PC-9 (cell line): Measurements from ENCODE around the gene WDR59. TPM values are rescaled to one million over a fixed set of nuclear protein-coding genes. Genes with fewer than 3 reads are reported as not detected.

ENCODE experiments used
- BruUV-seq: library from RNA; stranded (reverse); fragments of 400-500 nt; replicated peaks from 2 replicates; lab custom pipeline; 2021; lab: Mats Ljungman, UMichigan
- CTCF ChIA-PET: fragments of 300-600 bp; sonication (Branson Sonifier 250); formaldehyde crosslinking; loops from one replicate; lab custom pipeline; 2022; ENCODE audit warnings: antibody characterized with exemption; lab: Charles Lee
- POLR2A ChIA-PET: fragments of 300-600 bp; sonication (Branson Sonifier 250); formaldehyde crosslinking; loops from one replicate; lab custom pipeline; 2022; ENCODE audit warnings: antibody characterized with exemption; ENCODE audit not compliant: unreplicated experiment; lab: Charles Lee
- DNase-seq, 2 experiments: peaks; one replicate each; pipeline versions ENCODE4 v3.0.0 to v3.0.0-alpha.2; 2015 to 2022; ENCODE audit warnings: mixed read lengths in 1 of 2
- H2AFZ ChIP-seq: fragments of 200-600 bp; sonication (generic); 2 replicates; pipeline ENCODE4 v1.8.1; 2017; ENCODE audit warnings: antibody characterized with exemption
- H3F3A ChIP-seq: fragments of 200-600 bp; sonication (generic); 2 replicates; pipeline ENCODE4 v1.8.1; 2017; ENCODE audit warnings: antibody characterized with exemption, mild to moderate bottlenecking, low read depth; ENCODE audit not compliant: insufficient read depth
- H3K27ac ChIP-seq: fragments of 200-600 bp; sonication (generic); 2 replicates; pipeline ENCODE4 v1.6.1; 2016; ENCODE audit warnings: mixed run types
- H3K27me3 ChIP-seq: fragments of 200-600 bp; sonication (generic); 2 replicates; pipeline ENCODE4 v1.6.1; 2016; ENCODE audit warnings: low read depth, mixed run types; ENCODE audit not compliant: insufficient read depth
- H3K36me3 ChIP-seq: fragments of 200-600 bp; sonication (generic); 2 replicates; pipeline ENCODE4 v1.6.1; 2016; ENCODE audit warnings: low read depth, mixed run types
- H3K4me1 ChIP-seq: fragments of 200-600 bp; sonication (generic); replicated peaks from 2 replicates; pipeline ENCODE4 v1.6.1; 2016; ENCODE audit warnings: mixed run types; ENCODE audit not compliant: insufficient read depth
- H3K4me2 ChIP-seq: fragments of 200-600 bp; sonication (generic); 2 replicates; pipeline ENCODE4 v1.6.1; 2017; ENCODE audit warnings: mixed run types
- H3K4me3 ChIP-seq: fragments of 200-600 bp; sonication (generic); 2 replicates; pipeline ENCODE4 v1.6.1; 2016; ENCODE audit warnings: mixed run types
- H3K79me2 ChIP-seq: fragments of 200-600 bp; sonication (generic); 2 replicates; pipeline ENCODE4 v1.6.1; 2017; ENCODE audit warnings: low read depth, mixed run types
- H3K9me2 ChIP-seq: fragments of 200-600 bp; sonication (generic); 2 replicates; pipeline ENCODE4 v1.8.1; 2017; ENCODE audit warnings: mild to moderate bottlenecking; ENCODE audit not compliant: insufficient read depth
- H3K9me3 ChIP-seq: fragments of 200-600 bp; sonication (generic); 2 replicates; pipeline ENCODE4 v1.8.1; 2016; ENCODE audit warnings: low read depth; ENCODE audit not compliant: insufficient read depth
- H4K20me1 ChIP-seq: fragments of 200-600 bp; sonication (generic); 2 replicates; pipeline ENCODE4 v1.8.1; 2017; ENCODE audit not compliant: insufficient read depth
- CTCF ChIP-seq: fragments of 200-600 bp; sonication (generic); conservative IDR thresholded peaks from 2 replicates; pipeline ENCODE4 v1.6.1; 2017; ENCODE audit warnings: mixed run types, antibody characterized with exemption, mild to moderate bottlenecking, moderate library complexity
- EZH2 ChIP-seq: fragments of 200-600 bp; sonication (generic); IDR thresholded peaks from 2 replicates; pipeline ENCODE4 v1.8.0; 2017; ENCODE audit warnings: antibody characterized with exemption, low read depth
- intact Hi-C: fragments of 100-400 bp; cut with micrococcal nuclease; formaldehyde crosslinking; loops from one replicate; pipeline ENCODE4 v1.10.0; 2022; ENCODE audit not compliant: unreplicated experiment
- total RNA-seq: library from RNA; stranded (reverse); gene quantifications from 2 replicates; pipeline ENCODE4 v1.2.3, GENCODE V29; 2021

Gene WDR59
- total RNA-seq, 1 experiment from 2014 or later, result 97.1 TPM

- no TSS peak for BruUV-seq
- no peak overlapping the region for H2AFZ ChIP-seq
- H3K4me2 ChIP-seq, result no peak overlapping the region
- intact Hi-C loops, result loop anchor here (5.0 kb wide), 1 partner anchor 237 kb away; no protein-coding TSS in a partner anchor
- H3K27ac ChIP-seq, result no peak overlapping the region
- DNase-seq, result peak in 1 of 2 experiments; percentile 76
- H3K4me1 ChIP-seq, result no peaks in the 10 kb centered on the region
- no peak for TF ChIP-seq CTCF
- no peak for TF ChIP-seq EZH2
- no peaks in the 10 kb centered on the region for H3K27me3 ChIP-seq
- H3K9me2 ChIP-seq, result no peaks in the 10 kb centered on the region
- no peak overlapping the region for H3K4me3 ChIP-seq
- ChIA-PET CTCF (interaction anchor here (0.6 kb wide), 1 partner anchor 440 kb away, joined by 5 read pairs; no protein-coding TSS in a partner anchor), POLR2A (no interaction called here)
- no peaks in the 10 kb centered on the region for H3K9me3 ChIP-seq
- peaks cover 5% of the 10 kb centered on the region; the same call in 1 of the 2 replicates for H3K36me3 ChIP-seq
- no peaks in the 10 kb centered on the region for H3F3A ChIP-seq
- no peaks in the 10 kb centered on the region for H3K79me2 ChIP-seq
- H4K20me1 ChIP-seq, result no peaks in the 10 kb centered on the region
These were observed 109.9 kb downstream of the WDR59 start for GRCh38 chr16:74874912-74875546.

DNA sequence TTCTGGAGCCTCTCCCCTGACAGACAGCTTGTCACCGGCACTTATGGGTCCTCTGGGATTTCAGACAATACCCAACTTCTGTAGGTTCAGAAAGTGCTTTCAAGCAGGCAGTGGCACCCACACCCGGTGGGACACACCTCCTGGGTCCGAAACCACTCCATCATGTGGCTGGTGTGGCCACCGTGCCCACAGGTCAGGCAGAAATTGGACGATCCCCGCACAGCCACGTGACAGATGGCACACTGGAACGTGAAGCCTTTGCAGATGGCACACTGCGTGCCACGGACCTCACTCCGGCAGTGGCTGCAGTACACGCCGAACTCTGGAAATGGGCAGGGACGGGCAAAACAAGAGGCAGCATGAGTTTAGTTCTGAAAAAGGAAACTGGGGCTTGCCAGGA lies 110.8 kb downstream of the WDR59 start:
- Histone ChIP-seq H2AFZ (no peak overlapping the region), H3K27me3 (no peaks in the 10 kb centered on the region), H3K79me2 (no peaks in the 10 kb centered on the region), H4K20me1 (no peaks in the 10 kb centered on the region), H3K9me3 (no peaks in the 10 kb centered on the region), H3K4me1 (no peaks in the 10 kb centered on the region), H3K27ac (no peak overlapping the region), H3K4me3 (no peak overlapping the region), H3F3A (no peaks in the 10 kb centered on the region), H3K9me2 (no peaks in the 10 kb centered on the region), H3K4me2 (no peak overlapping the region), H3K36me3 (peaks cover 5% of the 10 kb centered on the region; the same call in 1 of the 2 replicates)
- no peak for DNase-seq
- ChIA-PET CTCF (no interaction called here), POLR2A (no interaction called here)
- TF ChIP-seq EZH2, result no peak
- no peak for TF ChIP-seq CTCF
- BruUV-seq, result no TSS peak
- intact Hi-C loops, result no loop called here

DNA sequence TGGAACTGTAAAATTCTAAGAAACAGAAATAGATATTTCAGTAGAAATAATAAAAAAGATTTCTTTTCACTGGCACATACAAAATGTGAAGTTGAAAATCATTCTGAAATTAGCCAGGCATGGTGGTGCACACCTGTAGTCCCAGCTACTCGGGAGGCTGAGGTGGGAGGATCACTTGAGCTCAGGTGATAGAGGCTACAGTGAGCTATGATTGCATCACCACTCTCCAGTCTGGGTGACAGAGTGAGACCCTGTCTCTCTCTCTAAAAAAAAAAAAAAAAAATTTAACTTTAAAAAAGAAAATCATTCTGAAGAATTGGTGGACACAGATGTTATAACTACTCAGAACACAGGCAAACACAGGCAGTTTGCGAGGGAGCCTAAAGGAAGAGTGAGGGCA lies 112.6 kb downstream of the WDR59 start:
- TF ChIP-seq EZH2 (no peak), CTCF (no peak)
- Histone ChIP-seq H3K4me2 (no peak overlapping the region), H3K9me3 (no peaks in the 10 kb centered on the region), H3K4me1 (no peaks in the 10 kb centered on the region), H3K27ac (no peak overlapping the region), H3K4me3 (no peak overlapping the region), H4K20me1 (no peaks in the 10 kb centered on the region), H3F3A (no peaks in the 10 kb centered on the region), H3K36me3 (peaks cover 5% of the 10 kb centered on the region; the same call in 1 of the 2 replicates), H3K9me2 (no peaks in the 10 kb centered on the region), H3K79me2 (no peaks in the 10 kb centered on the region), H3K27me3 (no peaks in the 10 kb centered on the region), H2AFZ (no peak overlapping the region)
- intact Hi-C loops, result no loop called here
- ChIA-PET POLR2A (no interaction called here), CTCF (no interaction called here)
- no peak for DNase-seq
- no TSS peak for BruUV-seq
